Measurements from ENCODE around the gene PPP1R13B.
A peak's percentile ranks its signal among the peaks of the same experiment; 100 is the strongest.

PPP1R13B gene

GRCh38 chr14:103880348-103881267, 33.2 kb upstream of the PPP1R13B start:
- no peak for DNase-seq (ENCODE audit: low spot score)

- DNase-seq (ENCODE audit: low spot score) = no peak
Measured at GRCh38 chr14:103879570-103880347, 32.4 kb upstream of the PPP1R13B start.

- no peak for DNase-seq (ENCODE audit: low spot score)
Measured at GRCh38 chr14:103879118-103879569, 31.8 kb upstream of the PPP1R13B start.

GRCh38 chr14:103878180-103878579, 30.8 kb upstream of the PPP1R13B start:
- DNase-seq (ENCODE audit: low spot score) = no peak

GRCh38 chr14:103875010-103875409, 27.6 kb upstream of the PPP1R13B start:
- DNase-seq (ENCODE audit: low spot score) = no peak

GRCh38 chr14:103872481-103873113, 25.2 kb upstream of the PPP1R13B start:
- DNase-seq (ENCODE audit: low spot score) = peak; percentile 13

- peak; percentile 58 for DNase-seq (ENCODE audit: low spot score)
Measured at GRCh38 chr14:103871596-103872480, 24.5 kb upstream of the PPP1R13B start.

- DNase-seq (ENCODE audit: low spot score) = no peak
Measured at GRCh38 chr14:103870891-103871595, 23.7 kb upstream of the PPP1R13B start.

GRCh38 chr14:103870144-103870876, 22.9 kb upstream of the PPP1R13B start:
- no peak for DNase-seq (ENCODE audit: low spot score)

GRCh38 chr14:103869406-103870143, 22.2 kb upstream of the PPP1R13B start:
- no peak for DNase-seq (ENCODE audit: low spot score)

GRCh38 chr14:103868242-103868897, 21.0 kb upstream of the PPP1R13B start:
- DNase-seq (ENCODE audit: low spot score) = no peak

GRCh38 chr14:103867523-103867953, 20.2 kb upstream of the PPP1R13B start:
- DNase-seq (ENCODE audit: low spot score) = no peak

GRCh38 chr14:103867020-103867419, 19.6 kb upstream of the PPP1R13B start:
- no peak for DNase-seq (ENCODE audit: low spot score)

GRCh38 chr14:103863245-103863644, 15.9 kb upstream of the PPP1R13B start:
- no peak for DNase-seq (ENCODE audit: low spot score)

- DNase-seq (ENCODE audit: low spot score) = no peak
Measured at GRCh38 chr14:103862393-103862782, 15.0 kb upstream of the PPP1R13B start.

- DNase-seq (ENCODE audit: low spot score) = no peak
Measured at GRCh38 chr14:103861413-103862392, 14.3 kb upstream of the PPP1R13B start.

GRCh38 chr14:103859416-103860202, 12.2 kb upstream of the PPP1R13B start:
- DNase-seq (ENCODE audit: low spot score) = no peak
